DOHH2 (cell line): ENCODE results near the gene ZBTB38.

ENCODE experiments used
- H3F3A ChIP-seq: fragments of 200-600 bp; sonication (generic), shearing (Covaris generic); 2 replicates; pipeline ENCODE4 v1.6.0; 2016; ENCODE audit warnings: antibody characterized with exemption, mild to moderate bottlenecking; ENCODE audit not compliant: control insufficient read depth, insufficient read depth
- H3K27ac ChIP-seq: fragments of 200-600 bp; sonication (generic); 2 replicates; pipeline ENCODE4 v1.5.1; 2014; ENCODE audit warnings: low read depth, mild to moderate bottlenecking, low read length, moderate library complexity
- H3K27me3 ChIP-seq: fragments of 200-600 bp; sonication (generic); 2 replicates; pipeline ENCODE4 v1.6.1; 2014; ENCODE audit warnings: mild to moderate bottlenecking, low read length, mixed read lengths; ENCODE audit not compliant: control insufficient read depth
- H3K36me3 ChIP-seq: fragments of 200-600 bp; sonication (generic); 2 replicates; pipeline ENCODE4 v1.6.1; 2014; ENCODE audit warnings: mild to moderate bottlenecking, low read length, moderate library complexity, mixed read lengths; ENCODE audit not compliant: control insufficient read depth
- H3K4me1 ChIP-seq: fragments of 200-600 bp; sonication (generic); 2 replicates; pipeline ENCODE4 v1.6.1; 2014; ENCODE audit warnings: mild to moderate bottlenecking, low read length, mixed read lengths; ENCODE audit not compliant: control insufficient read depth
- H3K4me2 ChIP-seq: fragments of 200-600 bp; sonication (generic); 2 replicates; pipeline ENCODE4 v1.6.0; 2014; ENCODE audit warnings: mild to moderate bottlenecking, low read length, moderate library complexity
- H3K4me3 ChIP-seq: fragments of 200-600 bp; sonication (generic); 2 replicates; pipeline ENCODE4 v1.5.1; 2014; ENCODE audit warnings: mild to moderate bottlenecking, low read length, mixed read lengths
- H3K79me2 ChIP-seq: fragments of 200-600 bp; sonication (generic); 2 replicates; pipeline ENCODE4 v1.6.1; 2014; ENCODE audit warnings: mild to moderate bottlenecking, low read length, mixed read lengths; ENCODE audit not compliant: control insufficient read depth
- H3K9me2 ChIP-seq: fragments of 200-600 bp; sonication (generic); replicated peaks from 2 replicates; pipeline ENCODE4 v1.6.1; 2014; ENCODE audit warnings: mild to moderate bottlenecking, low read length, mixed read lengths; ENCODE audit not compliant: control insufficient read depth
- H3K9me3 ChIP-seq: fragments of 200-600 bp; sonication (generic); 2 replicates; pipeline ENCODE4 v1.6.1; 2014; ENCODE audit warnings: antibody characterized with exemption, low read length, mixed read lengths; ENCODE audit not compliant: control insufficient read depth, insufficient read depth
- H4K20me1 ChIP-seq: fragments of 200-600 bp; sonication (generic); 2 replicates; pipeline ENCODE4 v1.6.0; 2014; ENCODE audit warnings: low read depth, mild to moderate bottlenecking, antibody characterized with exemption, low read length, moderate library complexity; ENCODE audit not compliant: control insufficient read depth, insufficient read depth
- CTCF ChIP-seq: fragments of 200-600 bp; sonication (generic); IDR thresholded peaks from one replicate; pipeline ENCODE4 v1.5.1; 2014; ENCODE audit warnings: antibody characterized with exemption, mild to moderate bottlenecking, low read depth, low read length; ENCODE audit not compliant: poor library complexity, severe bottlenecking
- EZH2phosphoT487 ChIP-seq: fragments of 200-600 bp; sonication (generic); IDR thresholded peaks from 2 replicates; pipeline ENCODE4 v1.6.1; 2017; ENCODE audit warnings: borderline replicate concordance, mild to moderate bottlenecking, antibody characterized with exemption, low read length, moderate library complexity, mixed read lengths

ZBTB38 gene

GRCh38 chr3:141356046-141356445 is 12.3 kb upstream of the ZBTB38 start:
- H3F3A ChIP-seq = no peaks in the 10 kb centered on the region
- no peaks in the 10 kb centered on the region for H3K9me2 ChIP-seq
- H3K4me3 ChIP-seq = no peak overlapping the region
- no peaks in the 10 kb centered on the region for H3K36me3 ChIP-seq
- no peaks in the 10 kb centered on the region for H3K9me3 ChIP-seq
- no peaks in the 10 kb centered on the region for H4K20me1 ChIP-seq
- peaks cover 10% of the 10 kb centered on the region; the same call in 1 of the 2 replicates for H3K27me3 ChIP-seq
- peaks cover 6% of the 10 kb centered on the region for H3K4me1 ChIP-seq
- no peaks in the 10 kb centered on the region for H3K79me2 ChIP-seq
- no peak for TF ChIP-seq EZH2phosphoT487
- no peak for TF ChIP-seq CTCF
- no peak overlapping the region for H3K27ac ChIP-seq
- no peak overlapping the region for H3K4me2 ChIP-seq

GRCh38 chr3:141360888-141361598 is 7.3 kb upstream of the ZBTB38 start:
- no peaks in the 10 kb centered on the region for H3K36me3 ChIP-seq
- H3F3A ChIP-seq = no peaks in the 10 kb centered on the region
- H3K27ac ChIP-seq = no peak overlapping the region
- no peaks in the 10 kb centered on the region for H4K20me1 ChIP-seq
- H3K9me2 ChIP-seq = no peaks in the 10 kb centered on the region
- peak overlapping the region; percentile 48 for H3K4me2 ChIP-seq
- H3K27me3 ChIP-seq = peaks cover 7% of the 10 kb centered on the region; the same call in 1 of the 2 replicates
- no peaks in the 10 kb centered on the region for H3K79me2 ChIP-seq
- no peaks in the 10 kb centered on the region for H3K9me3 ChIP-seq
- H3K4me1 ChIP-seq = peaks cover 9% of the 10 kb centered on the region
- peak overlapping the region; percentile 26 for H3K4me3 ChIP-seq
- TF ChIP-seq EZH2phosphoT487 (no peak), CTCF (peak; percentile 80)

GRCh38 chr3:141362736-141363135 is 5.6 kb upstream of the ZBTB38 start:
- TF ChIP-seq EZH2phosphoT487 (no peak), CTCF (no peak)
- peaks cover 9% of the 10 kb centered on the region for H3K4me1 ChIP-seq
- no peak overlapping the region for H3K4me2 ChIP-seq
- peaks cover 3% of the 10 kb centered on the region; the same call in 1 of the 2 replicates for H3K27me3 ChIP-seq
- no peak overlapping the region for H3K27ac ChIP-seq
- no peaks in the 10 kb centered on the region for H4K20me1 ChIP-seq
- H3K9me3 ChIP-seq = no peaks in the 10 kb centered on the region
- no peaks in the 10 kb centered on the region for H3F3A ChIP-seq
- H3K36me3 ChIP-seq = no peaks in the 10 kb centered on the region
- no peaks in the 10 kb centered on the region for H3K79me2 ChIP-seq
- H3K9me2 ChIP-seq = no peaks in the 10 kb centered on the region
- no peak overlapping the region for H3K4me3 ChIP-seq
